ENCODE results near the gene NAALADL1. TPM values are rescaled to one million over a fixed set of nuclear protein-coding genes. Genes with fewer than 3 reads are reported as not detected.
A peak's percentile ranks its signal among the peaks of the same experiment; 100 is the strongest.

NAALADL1 gene
- total RNA-seq, 2 donors from 2014 or later = 2.2 to 4.5 TPM

GRCh38 chr11:65042891-65043290 is 15.5 kb downstream of the NAALADL1 start:
- H3K4me3 ChIP-seq (ENCODE audit: low read length) = peak overlapping the region; percentile 84
- H3K9me3 Mint-ChIP-seq = no peaks in the 10 kb centered on the region
- 94 to 95% methylated on average over 5 to 6 of the region's 6 CpGs for WGBS, 2 experiments (ENCODE audit: insufficient coverage in 1 of 2, insufficient read length in 1 of 2)
- peaks cover 15% of the 10 kb centered on the region for H3K36me3 Mint-ChIP-seq (ENCODE audit: low read depth)
- no peak overlapping the region for H3K27ac ChIP-seq (ENCODE audit: low read depth, low read length)
- no peak for DNase-seq
- H3K27ac Mint-ChIP-seq = no peak overlapping the region
- H3K4me1 Mint-ChIP-seq = peaks cover 3% of the 10 kb centered on the region
- H3K9ac ChIP-seq (ENCODE audit: extremely low read depth, low read length, poor library complexity, severe bottlenecking) = no peak overlapping the region
- H3K36me3 ChIP-seq (ENCODE audit: control insufficient read depth, insufficient read depth, low read length) = peaks cover 12% of the 10 kb centered on the region
- peak overlapping the region; percentile 77 for H3K4me3 Mint-ChIP-seq
- H3K27me3 ChIP-seq (ENCODE audit: control insufficient read depth, insufficient read depth, low read length, poor library complexity, severe bottlenecking) = no peaks in the 10 kb centered on the region
- H3K9me3 ChIP-seq (ENCODE audit: control insufficient read depth, low read length) = no peaks in the 10 kb centered on the region
- H3K4me1 ChIP-seq (ENCODE audit: control insufficient read depth, insufficient read depth, low read length) = no peaks in the 10 kb centered on the region
- TF ChIP-seq CTCF (conservative IDR thresholded peaks at IDR 0.05) = no peak
- H3K27me3 Mint-ChIP-seq (ENCODE audit: insufficient read depth) = peaks cover 4% of the 10 kb centered on the region

- Histone ChIP-seq H3K27ac (ENCODE audit: low read depth, low read length) (peak within 1 kb of the TSS; percentile 91), H3K36me3 (ENCODE audit: control insufficient read depth, insufficient read depth, low read length) (peaks cover 12% of the 10 kb centered on the region), H3K9me3 (ENCODE audit: control insufficient read depth, low read length) (no peaks in the 10 kb centered on the region), H3K9ac (ENCODE audit: extremely low read depth, low read length, poor library complexity, severe bottlenecking) (peak within 1 kb of the TSS; percentile 63), H3K4me1 (ENCODE audit: control insufficient read depth, insufficient read depth, low read length) (no peaks in the 10 kb centered on the region), H3K4me3 (ENCODE audit: low read length) (peak within 1 kb of the TSS; percentile 84), H3K27me3 (ENCODE audit: control insufficient read depth, insufficient read depth, low read length, poor library complexity, severe bottlenecking) (no peaks in the 10 kb centered on the region)
- WGBS, 2 experiments (ENCODE audit: insufficient coverage in 1 of 2, insufficient read length in 1 of 2) = 0% methylated on average over 39 to 91 of the region's 91 CpGs
- H3K36me3 Mint-ChIP-seq (ENCODE audit: low read depth) = peaks cover 19% of the 10 kb centered on the region
- H3K27me3 Mint-ChIP-seq (ENCODE audit: insufficient read depth) = no peaks in the 10 kb centered on the region
- H3K4me1 Mint-ChIP-seq = peaks cover 2% of the 10 kb centered on the region
- no peak for TF ChIP-seq CTCF (conservative IDR thresholded peaks at IDR 0.05)
- H3K9me3 Mint-ChIP-seq = no peaks in the 10 kb centered on the region
- H3K4me3 Mint-ChIP-seq = peak within 1 kb of the TSS; percentile 77
- peak within 1 kb of the TSS; percentile 96 for H3K27ac Mint-ChIP-seq
- peak; percentile 97 for DNase-seq
Measured at GRCh38 chr11:65040847-65041622, 17.3 kb downstream of the NAALADL1 start, which contains the start of gene SAC3D1. TSS of gene SAC3D1 (plus strand) at chr11:65041210. CDS start at chr11:65041293, 83 bp downstream.

GRCh38 chr11:65040520-65040846 is 17.9 kb downstream of the NAALADL1 start:
- H3K4me1 Mint-ChIP-seq = peaks cover 2% of the 10 kb centered on the region
- H3K9me3 Mint-ChIP-seq = no peaks in the 10 kb centered on the region
- H3K27me3 ChIP-seq (ENCODE audit: control insufficient read depth, insufficient read depth, low read length, poor library complexity, severe bottlenecking) = no peaks in the 10 kb centered on the region
- DNase-seq = no peak
- 28 to 31% methylated on average over 7 of the region's 7 CpGs for WGBS, 2 experiments (ENCODE audit: insufficient coverage in 1 of 2, insufficient read length in 1 of 2)
- no peaks in the 10 kb centered on the region for H3K9me3 ChIP-seq (ENCODE audit: control insufficient read depth, low read length)
- no peaks in the 10 kb centered on the region for H3K27me3 Mint-ChIP-seq (ENCODE audit: insufficient read depth)
- peak overlapping the region; percentile 96 for H3K27ac Mint-ChIP-seq
- H3K4me3 ChIP-seq (ENCODE audit: low read length) = peak overlapping the region; percentile 84
- peak overlapping the region; percentile 77 for H3K4me3 Mint-ChIP-seq
- peaks cover 24% of the 10 kb centered on the region for H3K36me3 Mint-ChIP-seq (ENCODE audit: low read depth)
- H3K36me3 ChIP-seq (ENCODE audit: control insufficient read depth, insufficient read depth, low read length) = peaks cover 12% of the 10 kb centered on the region
- no peak for TF ChIP-seq CTCF (conservative IDR thresholded peaks at IDR 0.05)
- peak overlapping the region; percentile 63 for H3K9ac ChIP-seq (ENCODE audit: extremely low read depth, low read length, poor library complexity, severe bottlenecking)
- H3K4me1 ChIP-seq (ENCODE audit: control insufficient read depth, insufficient read depth, low read length) = no peaks in the 10 kb centered on the region
- peak overlapping the region; percentile 91 for H3K27ac ChIP-seq (ENCODE audit: low read depth, low read length)

Measured in endodermal cell (in vitro differentiated cells).